ENCODE data around the gene LMOD1. TPM values are rescaled to one million over a fixed set of nuclear protein-coding genes. Genes with fewer than 3 reads are reported as not detected.

Gene LMOD1
- total RNA-seq, 1 donor from 2014 or later = 0.37 TPM

DNA sequence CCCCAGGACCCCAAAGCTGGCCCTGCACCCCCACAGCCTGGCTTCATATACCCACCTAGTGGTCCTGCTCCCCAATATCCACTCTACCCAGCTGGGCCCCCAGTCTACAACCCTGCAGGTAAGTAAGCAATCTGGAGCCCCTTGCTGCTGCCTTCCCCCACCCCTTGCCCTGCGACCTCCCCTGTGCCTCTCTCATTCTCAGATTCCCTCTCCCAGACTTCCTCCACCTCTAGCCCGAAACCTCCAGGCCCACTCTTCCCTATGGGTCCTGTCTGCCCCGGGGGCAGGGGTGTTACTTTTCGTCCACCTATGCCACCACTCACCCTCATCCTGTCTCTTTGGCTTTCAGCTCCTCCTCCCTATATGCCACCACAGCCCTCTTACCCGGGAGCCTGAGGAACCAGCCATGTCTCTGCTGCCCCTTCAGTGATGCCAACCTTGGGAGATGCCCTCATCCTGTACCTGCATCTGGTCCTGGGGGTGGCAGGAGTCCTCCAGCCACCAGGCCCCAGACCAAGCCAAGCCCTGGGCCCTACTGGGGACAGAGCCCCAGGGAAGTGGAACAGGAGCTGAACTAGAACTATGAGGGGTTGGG, 54.8 kb downstream of the LMOD1 start:
- no peaks in the 10 kb centered on the region for H3K9me3 ChIP-seq (ENCODE audit: low read depth)
- no peaks in the 10 kb centered on the region for H3K9me3 Mint-ChIP-seq

DNA sequence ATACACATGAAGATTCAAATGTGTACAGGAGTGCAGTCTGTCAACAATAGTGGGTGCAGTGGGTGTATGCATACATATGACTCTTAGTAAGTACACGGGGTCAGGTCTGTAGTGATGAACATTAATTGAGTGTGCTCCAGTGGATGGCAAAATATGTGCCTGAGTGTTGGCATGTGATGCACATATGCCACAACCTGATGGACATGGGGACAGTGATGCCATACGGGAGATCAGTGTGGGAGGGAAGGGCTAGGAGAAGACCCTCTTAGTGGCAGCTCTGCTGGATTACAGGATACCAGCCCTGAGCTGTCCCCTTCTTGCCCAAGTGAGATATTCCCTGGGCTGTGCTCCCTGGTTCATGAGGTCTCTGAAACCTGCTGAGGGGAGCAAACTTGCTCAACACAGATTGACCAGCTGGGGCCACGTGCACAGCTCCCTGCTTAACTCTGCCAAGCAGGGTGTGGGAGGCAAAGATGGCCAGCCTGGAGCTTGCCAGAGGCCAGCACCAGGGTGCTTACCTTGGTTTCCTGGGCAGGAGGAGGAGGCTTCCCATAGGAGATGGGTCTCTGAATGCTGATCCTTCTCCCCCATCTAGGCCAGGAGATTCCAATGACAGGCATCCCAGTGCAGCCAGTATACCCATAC, 55.4 kb downstream of the LMOD1 start:
- H3K4me1 Mint-ChIP-seq = peaks cover 24% of the 10 kb centered on the region
- no peak overlapping the region for H3K4me3 ChIP-seq
- H3K79me2 ChIP-seq (ENCODE audit: low read depth) = no peaks in the 10 kb centered on the region
- no peak overlapping the region for H3K9ac ChIP-seq
- no peaks in the 10 kb centered on the region for H3K9me3 ChIP-seq (ENCODE audit: low read depth)
- no peaks in the 10 kb centered on the region for H4K20me1 ChIP-seq (ENCODE audit: low read depth)
- H3K9me3 Mint-ChIP-seq = no peaks in the 10 kb centered on the region
- no peaks in the 10 kb centered on the region for H3K36me3 Mint-ChIP-seq
- H3K27me3 ChIP-seq = peaks cover 14% of the 10 kb centered on the region
- no peak overlapping the region for H3K27ac ChIP-seq
- peaks cover 17% of the 10 kb centered on the region for H3K4me1 ChIP-seq
- H3K27ac Mint-ChIP-seq = no peak overlapping the region
- peaks cover 13% of the 10 kb centered on the region for H3K27me3 Mint-ChIP-seq (ENCODE audit: insufficient read depth, low read depth)
- TF ChIP-seq, protein P1, sequence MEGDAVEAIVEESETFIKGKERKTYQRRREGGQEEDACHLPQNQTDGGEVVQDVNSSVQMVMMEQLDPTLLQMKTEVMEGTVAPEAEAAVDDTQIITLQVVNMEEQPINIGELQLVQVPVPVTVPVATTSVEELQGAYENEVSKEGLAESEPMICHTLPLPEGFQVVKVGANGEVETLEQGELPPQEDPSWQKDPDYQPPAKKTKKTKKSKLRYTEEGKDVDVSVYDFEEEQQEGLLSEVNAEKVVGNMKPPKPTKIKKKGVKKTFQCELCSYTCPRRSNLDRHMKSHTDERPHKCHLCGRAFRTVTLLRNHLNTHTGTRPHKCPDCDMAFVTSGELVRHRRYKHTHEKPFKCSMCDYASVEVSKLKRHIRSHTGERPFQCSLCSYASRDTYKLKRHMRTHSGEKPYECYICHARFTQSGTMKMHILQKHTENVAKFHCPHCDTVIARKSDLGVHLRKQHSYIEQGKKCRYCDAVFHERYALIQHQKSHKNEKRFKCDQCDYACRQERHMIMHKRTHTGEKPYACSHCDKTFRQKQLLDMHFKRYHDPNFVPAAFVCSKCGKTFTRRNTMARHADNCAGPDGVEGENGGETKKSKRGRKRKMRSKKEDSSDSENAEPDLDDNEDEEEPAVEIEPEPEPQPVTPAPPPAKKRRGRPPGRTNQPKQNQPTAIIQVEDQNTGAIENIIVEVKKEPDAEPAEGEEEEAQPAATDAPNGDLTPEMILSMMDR (IDR thresholded peaks at IDR 0.05) = no peak
- no peak for TF ChIP-seq EZH2phosphoT487 (IDR thresholded peaks at IDR 0.05)
- TF ChIP-seq EZH2 (IDR thresholded peaks at IDR 0.05) = no peak
- no peak overlapping the region for H2AFZ ChIP-seq (replicated peaks)
- peaks cover 9% of the 10 kb centered on the region for H3F3A ChIP-seq (ENCODE audit: low read depth)
- H3K4me2 ChIP-seq = no peak overlapping the region
- no peak overlapping the region for H3K4me3 Mint-ChIP-seq
- H3K36me3 ChIP-seq = no peaks in the 10 kb centered on the region
- DNase-seq (ENCODE audit: low spot score) = no peak

More for the DNA sequence above, 54.8 kb downstream of the LMOD1 start:
- Histone ChIP-seq H3K4me3 (no peak overlapping the region), H3K27ac (no peak overlapping the region), H3K36me3 (no peaks in the 10 kb centered on the region), H3F3A (ENCODE audit: low read depth) (peaks cover 9% of the 10 kb centered on the region), H3K27me3 (peaks cover 14% of the 10 kb centered on the region), H3K4me1 (peaks cover 17% of the 10 kb centered on the region), H3K9ac (no peak overlapping the region), H3K4me2 (no peak overlapping the region), H3K79me2 (ENCODE audit: low read depth) (no peaks in the 10 kb centered on the region), H4K20me1 (ENCODE audit: low read depth) (no peaks in the 10 kb centered on the region), H2AFZ (replicated peaks) (no peak overlapping the region)
- H3K27me3 Mint-ChIP-seq (ENCODE audit: insufficient read depth, low read depth) = peaks cover 15% of the 10 kb centered on the region
- TF ChIP-seq EZH2phosphoT487 (IDR thresholded peaks at IDR 0.05) = no peak
- no peak for TF ChIP-seq EZH2 (IDR thresholded peaks at IDR 0.05)
- TF ChIP-seq, protein P1 (IDR thresholded peaks at IDR 0.05) = no peak
- H3K36me3 Mint-ChIP-seq = no peaks in the 10 kb centered on the region
- no peak overlapping the region for H3K4me3 Mint-ChIP-seq
- no peak overlapping the region for H3K27ac Mint-ChIP-seq
- peaks cover 28% of the 10 kb centered on the region for H3K4me1 Mint-ChIP-seq
- no peak for DNase-seq (ENCODE audit: low spot score)

DNA sequence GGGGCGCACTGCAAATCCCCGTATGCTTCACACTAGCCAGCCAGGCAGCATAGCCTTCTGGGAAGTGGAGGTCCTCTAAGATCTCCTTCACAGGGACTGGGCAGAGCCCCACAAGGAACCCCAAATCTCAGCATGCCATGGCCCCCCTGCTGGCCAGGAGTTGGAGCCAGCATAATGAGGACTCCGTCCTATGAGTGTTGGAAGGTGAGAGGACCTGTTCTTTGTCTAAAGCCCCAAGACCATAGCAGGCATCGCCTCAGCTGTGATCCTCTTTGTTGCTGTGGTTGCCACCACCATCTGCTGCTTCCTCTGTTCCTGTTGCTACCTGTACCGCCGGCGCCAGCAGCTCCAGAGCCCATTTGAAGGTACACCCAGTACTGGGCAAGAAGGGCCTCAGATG, 56.1 kb downstream of the LMOD1 start:
- Mint-ChIP-seq H3K36me3 (no peaks in the 10 kb centered on the region), H3K4me3 (peak overlapping the region; percentile 35), H3K27me3 (ENCODE audit: insufficient read depth, low read depth) (peaks cover 13% of the 10 kb centered on the region), H3K9me3 (no peaks in the 10 kb centered on the region), H3K27ac (no peak overlapping the region), H3K4me1 (peaks cover 23% of the 10 kb centered on the region)
- peaks cover 17% of the 10 kb centered on the region for H3K4me1 ChIP-seq
- H2AFZ ChIP-seq (replicated peaks) = no peak overlapping the region
- no peak overlapping the region for H3K4me3 ChIP-seq
- H3K9ac ChIP-seq = no peak overlapping the region
- H3K79me2 ChIP-seq (ENCODE audit: low read depth) = no peaks in the 10 kb centered on the region
- TF ChIP-seq EZH2phosphoT487 (IDR thresholded peaks at IDR 0.05) (no peak), EZH2 (IDR thresholded peaks at IDR 0.05) (no peak)
- TF ChIP-seq, protein P1 (IDR thresholded peaks at IDR 0.05) = no peak
- H3K36me3 ChIP-seq = no peaks in the 10 kb centered on the region
- H3F3A ChIP-seq (ENCODE audit: low read depth) = peaks cover 9% of the 10 kb centered on the region
- H4K20me1 ChIP-seq (ENCODE audit: low read depth) = no peaks in the 10 kb centered on the region
- H3K27ac ChIP-seq = no peak overlapping the region
- no peaks in the 10 kb centered on the region for H3K9me3 ChIP-seq (ENCODE audit: low read depth)
- DNase-seq (ENCODE audit: low spot score) = no peak
- peaks cover 14% of the 10 kb centered on the region for H3K27me3 ChIP-seq
- no peak overlapping the region for H3K4me2 ChIP-seq
